ENCODE data around the gene CAP1. TPM values are rescaled to one million over a fixed set of nuclear protein-coding genes. Genes with fewer than 3 reads are reported as not detected.
A peak's percentile ranks its signal among the peaks of the same experiment; 100 is the strongest.

CAP1 gene
- polyA plus RNA-seq, 4 donors, result 186 to 224 (median 191) TPM

DNA sequence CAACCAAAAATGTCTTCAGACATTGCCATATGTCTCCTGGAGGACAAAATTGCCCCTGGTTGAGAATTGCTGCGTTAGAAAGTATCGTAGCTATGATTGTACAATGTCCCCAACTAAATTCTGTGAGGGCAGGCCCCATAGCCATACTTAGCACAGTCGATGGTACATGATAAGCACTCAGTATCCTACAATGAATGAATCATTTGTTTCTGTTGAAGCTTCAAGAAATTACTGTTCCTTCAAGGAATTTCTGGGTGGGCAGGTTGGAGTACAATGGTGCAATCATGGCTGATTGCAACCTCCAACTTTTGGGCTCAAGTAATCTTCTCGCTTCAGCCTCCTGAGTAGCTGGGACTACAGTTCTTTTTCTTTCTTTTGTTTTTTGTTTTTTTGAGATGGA lies 4.7 kb downstream of the CAP1 start:
- Histone ChIP-seq H3K4me1 (ENCODE audit: control insufficient read depth in 3 of 3, insufficient read depth in 2 of 3, low read depth in 1 of 3, low read length in 2 of 3) (peaks cover 7 to 28% (median 10%) of the 10 kb centered on the region in 3 donors), H3K9me3 (ENCODE audit: control insufficient read depth in 2 of 2, insufficient read depth in 1 of 2, low read depth in 1 of 2, low read length in 1 of 2) (no peaks in the 10 kb centered on the region), H3K27ac (ENCODE audit: low read depth in 1 of 3, low read length in 2 of 3) (no peak overlapping the region), H3K4me3 (ENCODE audit: low read depth in 1 of 3, low read length in 3 of 3) (no peak overlapping the region), H3K36me3 (ENCODE audit: control insufficient read depth in 3 of 3, insufficient read depth in 2 of 3, low read depth in 1 of 3, low read length in 3 of 3) (peaks cover 4 to 25% (median 8%) of the 10 kb centered on the region in 3 donors), H3K27me3 (ENCODE audit: control insufficient read depth in 3 of 3, insufficient read depth in 3 of 3, low read length in 3 of 3) (no peaks in the 10 kb centered on the region)
- 81 to 86% (median 84%) methylated on average over 4 of the region's 4 CpGs for WGBS, 3 donors
- no peak for DNase-seq
- FAIRE-seq, result no peak

DNA sequence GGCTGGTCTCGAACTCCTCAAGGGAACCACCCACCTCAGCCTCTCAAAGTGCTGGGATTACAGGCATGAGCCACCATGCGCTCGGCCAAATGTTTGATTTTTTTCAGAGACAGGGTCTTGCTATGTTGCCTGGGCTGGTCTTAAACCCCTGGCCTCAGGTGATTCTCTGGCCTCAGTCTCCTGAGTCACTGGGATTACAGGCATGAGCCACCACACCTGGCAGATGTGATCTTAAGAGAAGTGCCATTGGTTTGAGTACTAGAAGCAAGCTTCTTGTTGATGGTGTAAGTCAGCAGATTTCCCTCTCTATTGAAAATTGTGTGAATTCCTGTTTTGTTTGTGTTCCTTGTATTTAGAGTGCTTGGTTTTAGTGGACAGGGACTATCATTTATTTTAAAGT lies 5.2 kb downstream of the CAP1 start:
- H3K9me3 ChIP-seq (ENCODE audit: control insufficient read depth in 2 of 2, insufficient read depth in 1 of 2, low read depth in 1 of 2, low read length in 1 of 2), result no peaks in the 10 kb centered on the region
- H3K27me3 ChIP-seq (ENCODE audit: control insufficient read depth in 3 of 3, insufficient read depth in 3 of 3, low read length in 3 of 3), result no peaks in the 10 kb centered on the region
- H3K4me1 ChIP-seq (ENCODE audit: control insufficient read depth in 3 of 3, insufficient read depth in 2 of 3, low read depth in 1 of 3, low read length in 2 of 3), result peaks cover 7 to 28% (median 10%) of the 10 kb centered on the region in 3 donors
- FAIRE-seq (no peak), DNase-seq (no peak)
- no peak overlapping the region for H3K4me3 ChIP-seq (ENCODE audit: low read depth in 1 of 3, low read length in 3 of 3)
- 91 to 96% (median 92%) methylated on average over 3 of the region's 3 CpGs for WGBS, 3 donors
- H3K36me3 ChIP-seq (ENCODE audit: control insufficient read depth in 3 of 3, insufficient read depth in 2 of 3, low read depth in 1 of 3, low read length in 3 of 3), result peaks cover 4 to 26% (median 8%) of the 10 kb centered on the region in 3 donors
- no peak overlapping the region for H3K27ac ChIP-seq (ENCODE audit: low read depth in 1 of 3, low read length in 2 of 3)

DNA sequence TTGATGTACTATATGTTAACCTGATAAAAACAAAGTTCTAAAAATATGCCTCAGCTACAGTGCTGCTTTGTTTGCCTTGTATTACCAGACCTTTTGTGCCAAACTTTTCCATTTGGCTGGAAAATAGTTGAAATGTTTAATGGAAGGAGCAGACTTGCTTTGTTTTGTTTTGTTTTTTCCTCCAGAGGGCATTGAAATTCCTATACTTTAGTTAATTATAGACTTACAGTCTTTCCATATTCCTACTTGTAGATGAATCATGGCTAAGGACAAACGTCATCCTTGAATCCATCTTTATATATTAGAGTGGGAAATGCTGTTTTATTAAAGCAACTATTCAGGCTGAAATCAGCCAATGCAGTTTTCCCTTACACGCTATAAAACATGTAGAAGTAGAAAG lies 6.7 kb downstream of the CAP1 start:
- no peak overlapping the region for H3K27ac ChIP-seq (ENCODE audit: low read depth in 1 of 3, low read length in 2 of 3)
- H3K9me3 ChIP-seq (ENCODE audit: control insufficient read depth in 2 of 2, insufficient read depth in 1 of 2, low read depth in 1 of 2, low read length in 1 of 2), result no peaks in the 10 kb centered on the region
- 61 to 76% (median 66%) methylated on average over 2 of the region's 2 CpGs for WGBS, 3 donors
- no peak for FAIRE-seq
- H3K27me3 ChIP-seq (ENCODE audit: control insufficient read depth in 3 of 3, insufficient read depth in 3 of 3, low read length in 3 of 3), result no peaks in the 10 kb centered on the region
- H3K4me1 ChIP-seq (ENCODE audit: control insufficient read depth in 3 of 3, insufficient read depth in 2 of 3, low read depth in 1 of 3, low read length in 2 of 3), result peaks cover 2 to 19% (median 7%) of the 10 kb centered on the region in 3 donors
- DNase-seq, result no peak
- peaks cover 6 to 32% (median 8%) of the 10 kb centered on the region in 3 donors for H3K36me3 ChIP-seq (ENCODE audit: control insufficient read depth in 3 of 3, insufficient read depth in 2 of 3, low read depth in 1 of 3, low read length in 3 of 3)
- H3K4me3 ChIP-seq (ENCODE audit: low read depth in 1 of 3, low read length in 3 of 3), result no peak overlapping the region

DNA sequence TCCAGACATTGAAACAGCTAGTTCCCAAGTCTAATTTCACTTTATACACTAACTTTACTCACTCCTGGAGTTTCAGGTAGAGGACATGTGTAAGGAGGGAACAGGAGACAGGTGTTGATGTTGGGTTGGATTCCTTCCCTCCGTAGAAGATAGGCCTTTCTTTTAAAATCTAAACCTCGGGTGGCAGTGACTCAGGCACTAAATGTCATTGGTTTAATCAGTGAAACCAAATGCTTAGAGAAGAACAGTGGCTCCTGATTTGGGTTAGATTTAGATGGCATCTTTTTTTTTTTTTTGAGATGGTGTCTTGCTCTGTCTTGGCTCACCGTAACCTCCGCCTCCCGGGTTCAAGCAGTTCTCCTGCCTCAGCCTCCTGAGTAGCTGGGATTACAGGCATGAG lies 7.2 kb downstream of the CAP1 start:
- DNase-seq (no peak), FAIRE-seq (no peak)
- H3K36me3 ChIP-seq (ENCODE audit: control insufficient read depth in 3 of 3, insufficient read depth in 2 of 3, low read depth in 1 of 3, low read length in 3 of 3), result peaks cover 6 to 34% (median 7%) of the 10 kb centered on the region in 3 donors
- H3K27me3 ChIP-seq (ENCODE audit: control insufficient read depth in 3 of 3, insufficient read depth in 3 of 3, low read length in 3 of 3), result no peaks in the 10 kb centered on the region
- peaks cover 0 to 14% (median 5%) of the 10 kb centered on the region in 3 donors for H3K4me1 ChIP-seq (ENCODE audit: control insufficient read depth in 3 of 3, insufficient read depth in 2 of 3, low read depth in 1 of 3, low read length in 2 of 3)
- no peak overlapping the region for H3K27ac ChIP-seq (ENCODE audit: low read depth in 1 of 3, low read length in 2 of 3)
- no peaks in the 10 kb centered on the region for H3K9me3 ChIP-seq (ENCODE audit: control insufficient read depth in 2 of 2, insufficient read depth in 1 of 2, low read depth in 1 of 2, low read length in 1 of 2)
- WGBS, 3 donors, result 85 to 89% (median 85%) methylated on average over 5 of the region's 5 CpGs
- no peak overlapping the region for H3K4me3 ChIP-seq (ENCODE audit: low read depth in 1 of 3, low read length in 3 of 3)

DNA sequence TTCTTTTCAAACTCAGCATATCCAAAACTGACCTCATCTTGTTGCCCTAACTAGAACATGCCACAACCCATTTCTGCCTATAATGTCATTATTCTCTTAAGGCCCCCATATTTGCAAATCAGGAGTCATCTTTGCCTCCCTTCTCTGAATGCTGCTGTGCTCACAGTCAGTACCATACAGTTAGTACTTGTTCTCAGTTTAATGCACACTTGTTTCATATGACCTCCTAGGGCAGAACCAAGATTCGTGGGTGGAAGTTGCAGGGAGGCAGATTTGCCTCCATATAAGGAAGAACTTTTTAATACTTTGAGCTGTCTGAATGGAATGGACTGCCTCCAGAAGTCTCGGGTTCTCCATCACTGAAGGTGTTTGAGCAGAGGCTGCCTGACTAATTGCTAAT lies 9.2 kb downstream of the CAP1 start:
- WGBS, 3 donors, result 45 to 70% (median 62%) methylated on average over 2 of the region's 2 CpGs
- Histone ChIP-seq H3K27ac (ENCODE audit: low read depth in 1 of 3, low read length in 2 of 3) (peak overlapping the region in 1 of 3 donors; percentile 8), H3K4me1 (ENCODE audit: control insufficient read depth in 3 of 3, insufficient read depth in 2 of 3, low read depth in 1 of 3, low read length in 2 of 3) (peaks cover 3 to 17% (median 9%) of the 10 kb centered on the region in 3 donors), H3K9me3 (ENCODE audit: control insufficient read depth in 2 of 2, insufficient read depth in 1 of 2, low read depth in 1 of 2, low read length in 1 of 2) (no peaks in the 10 kb centered on the region), H3K36me3 (ENCODE audit: control insufficient read depth in 3 of 3, insufficient read depth in 2 of 3, low read depth in 1 of 3, low read length in 3 of 3) (peaks cover 6 to 32% (median 7%) of the 10 kb centered on the region in 3 donors), H3K27me3 (ENCODE audit: control insufficient read depth in 3 of 3, insufficient read depth in 3 of 3, low read length in 3 of 3) (no peaks in the 10 kb centered on the region), H3K4me3 (ENCODE audit: low read depth in 1 of 3, low read length in 3 of 3) (no peak overlapping the region)
- DNase-seq (no peak), FAIRE-seq (no peak)

DNA sequence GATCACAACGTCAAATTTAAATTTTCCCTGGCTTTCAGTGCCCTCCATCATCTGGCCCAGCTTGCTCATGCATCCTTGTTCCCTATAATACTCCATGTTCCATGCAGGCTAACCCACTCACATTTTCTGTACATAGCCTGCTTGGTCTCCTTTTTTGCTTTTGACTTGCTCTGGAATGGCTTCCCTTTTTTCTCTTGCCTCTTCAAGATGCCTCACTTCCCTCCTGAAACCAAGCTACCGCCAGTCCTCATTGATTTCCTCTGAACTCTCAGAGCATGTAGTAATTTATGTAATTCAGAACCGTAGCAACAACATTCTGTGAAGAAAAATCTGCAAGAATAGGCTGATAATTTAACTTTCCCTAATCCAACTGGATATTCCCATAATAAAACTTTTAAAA lies 10.3 kb downstream of the CAP1 start:
- Histone ChIP-seq H3K9me3 (ENCODE audit: control insufficient read depth in 2 of 2, insufficient read depth in 1 of 2, low read depth in 1 of 2, low read length in 1 of 2) (no peaks in the 10 kb centered on the region), H3K27me3 (ENCODE audit: control insufficient read depth in 3 of 3, insufficient read depth in 3 of 3, low read length in 3 of 3) (no peaks in the 10 kb centered on the region), H3K4me1 (ENCODE audit: control insufficient read depth in 3 of 3, insufficient read depth in 2 of 3, low read depth in 1 of 3, low read length in 2 of 3) (peaks cover 3 to 13% (median 12%) of the 10 kb centered on the region in 3 donors), H3K36me3 (ENCODE audit: control insufficient read depth in 3 of 3, insufficient read depth in 2 of 3, low read depth in 1 of 3, low read length in 3 of 3) (peaks cover 5 to 30% (median 6%) of the 10 kb centered on the region in 3 donors), H3K4me3 (ENCODE audit: low read depth in 1 of 3, low read length in 3 of 3) (no peak overlapping the region), H3K27ac (ENCODE audit: low read depth in 1 of 3, low read length in 2 of 3) (no peak overlapping the region)
- 71 to 82% (median 74%) methylated on average over 3 of the region's 3 CpGs for WGBS, 3 donors
- FAIRE-seq, result no peak
- no peak for DNase-seq

DNA sequence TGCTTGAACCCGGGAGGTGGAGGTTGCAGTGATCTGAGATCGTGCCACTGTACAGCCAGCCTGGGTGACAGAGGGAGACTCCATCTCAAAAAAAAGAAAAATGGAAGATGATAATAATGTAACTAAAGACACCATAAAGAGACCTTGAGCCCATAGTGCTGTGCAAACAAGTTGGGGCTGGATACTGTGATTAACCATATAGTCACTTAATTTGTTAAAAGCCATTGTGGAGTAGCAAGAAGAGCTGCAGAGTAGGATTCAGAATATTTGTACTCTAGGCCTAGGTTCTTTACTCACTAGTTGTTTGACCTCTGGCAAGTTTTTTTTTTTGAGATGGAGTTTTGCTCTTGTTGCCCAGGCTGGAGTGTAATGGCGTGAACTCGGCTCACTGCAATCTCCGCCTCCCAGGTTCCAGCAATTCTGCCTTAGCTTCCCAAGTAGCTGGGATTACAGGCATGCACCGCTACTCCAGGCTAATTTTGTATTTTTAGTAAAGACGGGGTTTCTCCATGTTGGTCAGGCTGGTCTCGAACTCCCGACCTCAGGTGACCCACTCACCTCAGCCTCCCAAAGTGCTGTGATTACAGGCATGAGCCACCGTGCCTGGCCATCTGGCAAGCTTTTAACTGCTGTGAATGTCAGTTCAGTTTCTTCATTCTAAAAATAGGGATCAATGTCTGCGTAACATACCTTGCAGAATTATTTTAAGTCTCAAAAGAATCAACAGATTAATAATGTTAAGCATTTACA lies 12.8 kb downstream of the CAP1 start:
- Histone ChIP-seq H3K27me3 (ENCODE audit: control insufficient read depth in 3 of 3, insufficient read depth in 3 of 3, low read length in 3 of 3) (no peaks in the 10 kb centered on the region), H3K27ac (ENCODE audit: low read depth in 1 of 3, low read length in 2 of 3) (no peak overlapping the region), H3K36me3 (ENCODE audit: control insufficient read depth in 3 of 3, insufficient read depth in 2 of 3, low read depth in 1 of 3, low read length in 3 of 3) (peaks cover 7 to 26% (median 10%) of the 10 kb centered on the region in 3 donors), H3K4me1 (ENCODE audit: control insufficient read depth in 3 of 3, insufficient read depth in 2 of 3, low read depth in 1 of 3, low read length in 2 of 3) (peaks cover 10 to 20% (median 14%) of the 10 kb centered on the region in 3 donors), H3K4me3 (ENCODE audit: low read depth in 1 of 3, low read length in 3 of 3) (no peak overlapping the region), H3K9me3 (ENCODE audit: control insufficient read depth in 2 of 2, insufficient read depth in 1 of 2, low read depth in 1 of 2, low read length in 1 of 2) (no peaks in the 10 kb centered on the region)
- WGBS, 3 donors, result 87 to 89% (median 88%) methylated on average over 11 of the region's 11 CpGs
- DNase-seq (no peak), FAIRE-seq (no peak)

DNA sequence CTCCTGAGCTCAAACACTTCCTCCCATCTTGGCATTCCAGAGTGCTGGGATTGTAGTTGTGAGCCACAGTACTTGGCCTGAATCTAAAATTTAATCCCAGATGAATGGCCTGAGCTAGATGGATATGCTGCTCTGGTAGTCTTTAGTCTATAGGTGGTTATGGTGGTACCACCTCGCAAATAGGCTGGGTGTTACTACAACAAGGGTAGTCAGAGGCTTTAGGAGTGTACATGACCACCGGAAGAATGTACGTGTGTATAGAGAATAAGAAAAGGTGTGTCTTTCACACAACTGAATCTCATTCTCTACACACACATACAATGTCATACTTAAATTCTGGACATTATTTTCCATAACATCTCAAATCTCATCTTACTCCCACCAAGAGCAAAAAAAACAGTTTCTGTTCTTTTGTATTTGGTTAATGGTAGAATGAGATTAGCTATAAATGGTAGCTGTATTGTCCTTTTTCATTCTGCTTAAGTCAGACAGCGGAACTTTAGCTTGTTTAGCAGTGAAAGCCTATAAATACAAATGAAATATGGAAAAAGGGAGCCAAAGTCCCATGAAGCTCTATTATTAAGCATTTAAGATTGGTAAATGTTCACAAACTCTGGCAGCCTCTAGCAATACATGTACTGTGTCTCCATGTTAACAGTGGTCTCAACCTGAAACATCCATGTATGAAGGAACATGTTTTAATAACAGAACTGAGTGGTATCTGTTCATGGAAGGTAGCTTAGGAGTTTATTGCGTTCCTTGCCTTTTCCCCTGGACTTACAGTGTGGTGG lies 16.2 kb downstream of the CAP1 start:
- 97 to 98% (median 97%) methylated on average over 5 of the region's 5 CpGs for WGBS, 3 donors
- no peaks in the 10 kb centered on the region for H3K9me3 ChIP-seq (ENCODE audit: control insufficient read depth in 2 of 2, insufficient read depth in 1 of 2, low read depth in 1 of 2, low read length in 1 of 2)
- peaks cover 17 to 33% (median 24%) of the 10 kb centered on the region in 3 donors for H3K4me1 ChIP-seq (ENCODE audit: control insufficient read depth in 3 of 3, insufficient read depth in 2 of 3, low read depth in 1 of 3, low read length in 2 of 3)
- peaks cover 10 to 20% (median 11%) of the 10 kb centered on the region in 3 donors for H3K36me3 ChIP-seq (ENCODE audit: control insufficient read depth in 3 of 3, insufficient read depth in 2 of 3, low read depth in 1 of 3, low read length in 3 of 3)
- H3K4me3 ChIP-seq (ENCODE audit: low read depth in 1 of 3, low read length in 3 of 3), result no peak overlapping the region
- H3K27me3 ChIP-seq (ENCODE audit: control insufficient read depth in 3 of 3, insufficient read depth in 3 of 3, low read length in 3 of 3), result no peaks in the 10 kb centered on the region
- H3K27ac ChIP-seq (ENCODE audit: low read depth in 1 of 3, low read length in 2 of 3), result no peak overlapping the region
- no peak for FAIRE-seq
- DNase-seq, result no peak
